NCI-H510A (cell line): ENCODE measurements around the gene CALD1.

Experiments
- DNase-seq: peaks from one replicate; lab custom pipeline; 2025; lab: John Stamatoyannopoulos, UW

Gene CALD1

DNA sequence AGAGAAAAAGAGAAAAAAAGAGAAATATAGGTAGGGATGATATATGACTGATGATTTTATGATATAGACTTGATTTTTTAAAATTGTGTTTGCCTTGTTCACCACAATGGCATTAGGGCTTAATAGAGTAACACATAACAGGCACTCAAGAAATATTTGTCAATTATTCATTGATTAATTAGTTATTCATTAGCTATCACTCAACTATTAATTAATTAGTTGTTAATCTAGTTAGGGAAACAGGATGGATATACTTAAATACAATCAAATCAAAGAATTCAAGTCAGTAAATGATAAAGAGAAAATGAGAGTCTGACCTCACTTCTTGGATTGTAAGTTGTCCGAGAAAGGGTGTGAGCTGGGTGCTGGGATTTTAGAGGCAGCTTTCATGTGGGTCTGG, 15.1 kb upstream of the CALD1 start:
- no peak for DNase-seq

GRCh38 chr7:134766779-134767519, 12.5 kb upstream of the CALD1 start:
- DNase-seq: no peak

DNA sequence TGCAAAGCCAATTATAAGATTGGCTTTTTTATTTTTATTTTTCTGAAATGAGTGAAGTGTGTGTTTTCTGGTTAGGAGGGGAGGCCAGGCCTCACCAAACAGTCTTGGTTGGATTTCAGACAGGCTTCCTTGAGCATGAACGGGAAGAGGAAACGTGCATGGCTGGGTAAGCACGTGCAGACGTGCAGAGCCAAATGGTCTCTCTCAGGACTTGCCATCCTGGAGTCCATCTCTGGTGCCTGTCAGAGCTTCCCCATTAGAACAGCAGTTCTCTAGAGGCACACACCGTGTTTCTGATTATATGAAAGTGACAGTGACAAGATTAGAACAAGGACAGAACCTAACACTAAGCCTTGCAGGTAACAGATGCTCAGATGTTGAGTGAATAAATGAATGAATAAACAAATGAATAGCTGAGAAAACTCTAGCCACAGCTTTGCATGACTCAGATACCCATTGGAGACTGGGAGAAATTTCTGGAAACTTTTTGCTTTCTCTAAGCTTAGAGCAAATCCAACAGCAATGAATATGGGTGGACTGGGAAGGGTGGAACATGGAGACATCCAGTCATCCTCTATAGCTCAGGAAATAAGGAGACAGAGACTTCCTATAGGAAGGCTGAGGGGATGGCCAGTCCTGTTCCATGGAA, 11.8 kb upstream of the CALD1 start:
- no peak for DNase-seq

DNA sequence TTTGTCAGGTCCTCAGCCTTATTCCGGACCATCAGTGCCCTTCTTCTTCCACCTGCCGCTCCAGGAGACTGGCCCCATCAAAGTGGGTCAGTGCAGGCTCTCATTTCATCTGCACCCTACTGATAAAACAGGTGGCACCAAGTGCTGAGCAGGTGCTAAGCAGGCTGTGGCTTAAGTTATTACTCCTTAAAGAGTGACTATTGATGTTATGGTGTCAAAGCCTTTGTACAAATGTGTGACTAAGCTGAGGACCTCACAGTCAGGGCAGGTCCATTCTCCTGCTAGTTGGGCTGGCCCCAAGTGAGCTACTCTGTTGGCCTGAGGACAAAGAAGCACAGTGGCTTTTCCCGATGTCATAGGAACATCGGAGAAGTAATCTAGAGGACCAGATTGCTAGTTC, 11.2 kb upstream of the CALD1 start:
- no peak for DNase-seq

DNA sequence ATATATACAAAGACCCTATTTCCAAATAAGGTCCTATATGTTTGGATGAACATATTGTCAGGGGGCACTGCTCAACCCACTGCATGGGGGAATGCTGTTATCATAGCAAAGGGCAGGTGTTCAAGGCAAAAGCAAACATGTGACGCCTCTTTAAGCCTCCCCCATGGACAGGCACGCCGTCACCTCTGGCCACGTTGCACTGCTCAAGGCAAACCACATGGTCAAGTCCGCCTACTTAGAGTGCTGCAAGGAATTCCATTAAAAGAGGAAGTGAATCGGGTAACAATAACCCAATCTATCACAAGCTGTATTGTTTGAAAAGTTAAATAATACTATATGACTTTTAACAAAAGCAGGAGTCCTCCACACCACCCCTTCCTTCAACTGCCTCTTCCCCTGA, 8.8 kb upstream of the CALD1 start:
- no peak for DNase-seq

DNA sequence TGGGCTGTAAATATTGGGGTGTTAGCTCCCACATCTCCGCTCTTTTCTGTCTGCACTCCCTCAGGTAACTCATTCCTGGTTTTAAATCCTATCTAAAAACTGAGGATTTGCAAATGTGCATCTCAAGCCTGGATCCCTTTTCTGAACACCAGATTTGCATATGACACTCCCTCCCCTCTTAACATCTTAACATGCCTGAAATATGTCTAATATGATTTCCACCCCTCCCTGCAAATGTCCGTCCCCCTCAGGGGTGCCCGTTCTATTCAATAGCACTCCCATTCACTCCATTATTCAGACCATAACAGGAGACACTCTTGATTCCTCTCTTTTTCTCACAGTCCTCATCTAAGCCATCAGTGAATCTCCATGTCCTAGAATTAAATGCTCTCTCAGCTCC, 8.3 kb upstream of the CALD1 start:
- DNase-seq: no peak

- DNase-seq: no peak
Measured at GRCh38 chr7:134771889-134772288, 7.5 kb upstream of the CALD1 start.

GRCh38 chr7:134772401-134772800, 7.0 kb upstream of the CALD1 start:
- DNase-seq: no peak

DNA sequence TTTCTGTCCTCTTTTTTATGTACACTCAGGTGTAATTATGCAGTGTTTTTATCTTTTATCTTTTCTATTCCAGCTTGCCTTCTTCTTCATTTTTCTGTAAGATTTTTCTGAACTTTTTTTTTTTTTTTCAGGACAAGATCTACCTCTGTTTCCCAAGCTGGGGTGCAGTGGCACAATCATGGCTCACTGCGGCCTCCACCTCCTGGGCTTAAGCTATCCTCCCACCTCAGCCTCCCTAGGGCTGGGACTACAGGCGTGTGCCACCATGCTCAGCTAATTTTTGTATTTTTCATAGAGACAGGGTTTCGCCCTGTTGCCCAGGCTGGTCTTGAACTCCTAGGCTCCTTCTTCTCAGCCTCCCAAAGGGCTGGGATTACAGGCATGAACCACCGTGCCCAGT, 6.3 kb upstream of the CALD1 start:
- no peak for DNase-seq

- DNase-seq: no peak
Measured at GRCh38 chr7:134774119-134774518, 5.3 kb upstream of the CALD1 start.

DNA sequence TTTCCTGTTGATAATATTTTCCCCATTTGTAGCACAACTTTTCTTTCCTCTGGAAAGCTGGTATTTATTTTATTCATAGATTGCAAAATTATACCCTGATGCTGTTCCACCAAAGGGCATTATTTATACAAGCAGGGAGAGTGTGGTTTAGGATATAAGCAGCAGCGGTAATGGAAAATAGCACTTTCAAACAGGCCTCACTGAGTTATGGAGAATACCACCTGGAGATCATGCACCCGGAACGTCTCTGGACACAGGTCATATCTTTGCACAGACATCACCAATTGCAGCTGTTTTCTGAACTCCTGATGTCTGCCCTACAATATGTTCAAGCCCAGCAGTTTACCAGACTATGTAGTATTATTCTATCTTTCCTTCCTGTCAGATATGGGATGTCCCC, 2.0 kb upstream of the CALD1 start:
- no peak for DNase-seq

DNA sequence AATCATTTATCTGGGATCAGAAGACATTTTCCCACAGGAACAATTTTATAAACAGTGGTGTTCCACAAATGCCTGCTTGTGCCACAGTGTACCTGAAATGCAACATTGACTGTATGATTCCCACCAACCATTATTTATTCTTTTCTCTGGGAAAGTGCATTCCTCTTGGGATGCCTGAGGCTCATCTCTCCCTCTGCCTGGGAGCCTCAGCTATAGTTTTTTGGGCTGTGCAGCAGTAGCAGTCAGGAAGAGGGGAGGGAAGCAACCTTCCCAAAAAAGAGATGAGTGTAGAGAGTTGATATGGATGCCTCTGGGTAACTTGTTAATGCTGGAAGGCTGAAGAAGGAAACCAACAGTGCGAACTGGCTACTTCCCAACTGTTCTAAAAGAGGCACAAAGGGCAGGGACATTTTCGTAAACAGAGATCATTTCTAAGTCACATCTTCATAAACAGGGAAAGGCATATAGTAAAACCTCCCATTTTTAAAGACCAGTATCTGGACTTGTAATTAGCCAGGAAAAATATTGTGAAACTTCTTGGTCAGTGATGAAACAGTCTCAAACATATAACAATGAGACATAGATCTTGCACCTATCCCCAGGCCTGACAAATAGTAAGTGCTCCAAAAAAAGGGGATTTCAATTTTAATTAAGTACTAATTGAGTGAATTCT, 1.4 kb upstream of the CALD1 start:
- DNase-seq: no peak

DNA sequence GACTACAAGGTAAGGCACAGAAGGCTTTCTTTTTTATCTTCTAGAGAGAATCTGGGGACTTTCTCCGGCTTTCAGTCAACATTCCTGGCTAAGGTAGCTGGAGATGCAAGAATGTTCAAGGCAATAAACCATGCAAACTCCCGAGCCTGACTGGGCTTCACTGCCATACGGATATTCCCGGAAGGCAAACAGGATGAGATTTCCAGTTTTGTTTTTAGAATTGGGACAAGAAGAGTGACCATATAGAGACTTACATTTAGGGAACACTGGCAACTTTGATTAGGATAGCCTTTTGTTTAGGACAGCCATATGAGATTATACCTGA, 269 bp downstream of the CALD1 start:
- DNase-seq: no peak

GRCh38 chr7:134780166-134780828, 863 bp downstream of the CALD1 start:
- DNase-seq: no peak

- no peak for DNase-seq
Measured at GRCh38 chr7:134781171-134781570, 1.7 kb downstream of the CALD1 start.

DNA sequence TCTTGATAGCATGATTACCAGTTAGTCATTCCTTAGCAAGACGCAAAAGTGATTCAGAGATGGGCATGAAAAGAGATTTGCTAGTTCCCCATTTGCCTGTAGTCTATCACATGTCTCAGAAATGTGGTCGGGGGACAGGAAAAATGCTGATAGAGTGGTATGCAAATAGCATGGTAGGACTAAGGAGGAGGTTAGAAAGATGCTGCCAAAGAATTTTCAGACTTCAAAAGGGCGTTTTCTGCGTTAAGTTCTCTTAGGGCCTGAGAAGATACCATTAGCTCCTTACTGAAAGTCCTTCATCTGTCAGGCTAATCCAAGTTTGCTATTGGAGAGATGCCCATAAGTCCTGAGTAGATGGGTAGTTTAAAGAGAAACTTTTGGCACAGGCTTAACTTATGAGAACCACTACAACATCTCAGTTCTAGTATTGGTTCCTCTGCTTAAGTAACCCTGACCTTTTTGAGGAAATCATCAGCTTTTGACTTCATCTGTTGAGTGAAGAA, 2.7 kb downstream of the CALD1 start:
- DNase-seq: no peak

- no peak for DNase-seq
Measured at GRCh38 chr7:134783294-134784069, 4.0 kb downstream of the CALD1 start.

DNA sequence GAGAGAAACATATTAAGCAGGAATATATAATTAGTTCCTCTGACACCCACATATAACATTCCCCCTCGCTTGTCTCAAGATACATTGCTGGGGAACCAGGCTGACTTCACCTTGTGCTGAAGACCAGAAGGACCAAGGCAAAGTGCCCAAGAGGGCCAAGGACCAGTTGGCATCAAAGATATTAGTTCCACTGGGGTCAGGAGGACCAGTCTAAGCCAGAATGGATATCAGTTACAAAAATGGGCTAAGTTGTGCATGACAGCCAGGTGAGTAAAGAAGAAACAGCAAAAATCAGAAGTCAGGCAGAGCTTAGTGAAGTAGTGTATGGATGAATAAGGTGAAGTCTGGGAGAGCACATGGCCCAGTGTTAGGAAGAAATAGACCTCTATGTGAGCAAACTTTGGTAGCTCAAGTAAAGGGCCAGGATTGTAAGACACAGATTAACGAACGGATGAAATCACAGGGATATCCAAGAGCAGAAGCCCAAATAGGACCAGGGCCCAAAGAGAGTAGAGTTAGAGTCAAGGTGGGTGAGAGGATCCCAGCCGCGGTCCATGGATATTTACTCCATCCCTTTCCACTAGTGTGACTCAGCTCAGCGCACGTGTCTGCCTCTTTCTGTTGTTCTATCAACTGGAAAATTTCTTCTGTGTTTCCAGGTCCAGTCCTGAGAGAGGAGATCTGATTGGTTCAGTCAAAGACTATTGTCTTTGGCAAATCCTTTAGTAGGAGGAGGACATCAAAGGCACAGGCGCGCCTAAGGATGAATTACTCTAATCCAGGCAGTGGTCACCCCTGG, 5.0 kb downstream of the CALD1 start:
- DNase-seq: no peak

GRCh38 chr7:134785842-134786241, 6.4 kb downstream of the CALD1 start:
- no peak for DNase-seq

DNA sequence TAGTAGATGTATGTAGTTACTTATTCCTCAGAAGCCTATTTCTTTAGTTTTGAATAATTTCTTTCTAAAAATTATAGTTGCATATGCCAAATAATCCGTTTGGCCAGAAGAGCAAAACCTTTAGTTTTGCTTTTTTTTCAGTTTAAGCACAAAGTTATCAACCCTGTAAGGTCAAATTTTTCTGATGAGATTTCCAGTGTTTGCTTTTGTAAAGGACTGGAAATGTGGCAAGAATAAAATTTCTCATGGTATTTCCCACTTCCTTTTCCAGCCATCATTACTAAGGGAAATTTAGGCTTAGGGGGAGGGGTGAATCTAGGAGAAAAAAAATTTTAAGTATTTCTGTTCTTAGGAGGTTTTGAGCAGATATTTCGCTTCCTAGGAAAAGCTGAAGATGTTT, 7.6 kb downstream of the CALD1 start:
- DNase-seq: no peak

- no peak for DNase-seq
Measured at GRCh38 chr7:134787720-134788119, 8.3 kb downstream of the CALD1 start.
